Amniotic stem cell (primary cell): Measurements from ENCODE around the gene FLOT1.
"Not testable (repeated sequence)": the region's sequence is repeated elsewhere in the genome, so short reads cannot be mapped to it uniquely, and the experiment has no call there.

ENCODE experiments used
- DNase-seq: peaks from one replicate; lab custom pipeline; 2025; lab: John Stamatoyannopoulos, UW

FLOT1 gene

GRCh38 chr6:30747300-30747687 lies 4.8 kb upstream of the FLOT1 start:
- DNase-seq, result no peak

GRCh38 chr6:30744054-30744805 lies 1.7 kb upstream of the FLOT1 start, which contains the start of gene IER3:
TSS of gene IER3 (minus strand) at chr6:30744547. CDS start at chr6:30744518, 29 bp downstream.
- no peak for DNase-seq

DNA sequence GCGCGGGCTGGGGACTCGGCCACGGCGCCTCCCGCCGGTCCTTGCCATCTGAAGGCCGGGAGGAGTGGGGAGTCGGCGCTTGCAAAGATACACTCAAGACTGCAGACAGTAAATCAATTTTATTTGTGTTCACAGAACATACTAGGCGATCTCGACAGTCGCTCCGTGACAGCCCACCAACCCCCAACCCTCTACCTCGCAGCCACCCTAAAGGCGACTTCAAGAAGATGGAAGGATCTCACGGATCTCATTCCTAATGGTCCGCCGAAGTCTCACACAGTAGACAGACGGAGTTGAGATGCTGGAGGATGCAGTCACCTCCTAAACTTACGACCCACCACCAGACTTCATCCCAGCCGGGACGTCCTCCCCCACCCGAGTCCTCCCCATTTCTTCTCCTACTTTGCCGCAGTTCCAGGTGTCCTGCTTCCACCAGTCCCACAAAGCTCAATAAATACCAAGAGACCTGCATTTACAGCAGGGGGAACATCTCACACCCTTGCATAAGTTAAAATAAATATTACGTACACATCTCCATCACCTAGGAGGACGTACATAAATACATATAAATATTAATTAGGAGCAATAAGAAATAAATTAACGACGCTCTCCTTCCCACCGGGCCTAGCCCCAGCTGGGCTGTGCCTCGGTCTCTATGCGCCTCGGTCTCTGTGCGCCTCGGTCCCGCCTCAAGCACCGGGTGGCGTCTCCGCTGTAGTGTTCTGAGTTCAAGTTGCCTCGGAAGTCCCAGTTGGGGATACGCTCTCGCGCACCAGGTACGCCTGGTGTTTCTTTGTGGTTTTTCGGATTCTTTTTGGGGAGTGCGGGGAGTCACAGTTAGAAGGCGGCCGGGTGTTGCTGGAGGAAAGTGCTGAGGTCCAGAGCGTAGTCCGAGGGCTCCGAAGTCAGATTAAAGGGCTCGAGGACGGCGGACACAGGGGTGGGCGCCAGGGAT lies 889 bp upstream of the FLOT1 start:
- no peak for DNase-seq

- no peak for DNase-seq
Observed at GRCh38 chr6:30741789-30742315, 635 bp downstream of the FLOT1 start.

DNA sequence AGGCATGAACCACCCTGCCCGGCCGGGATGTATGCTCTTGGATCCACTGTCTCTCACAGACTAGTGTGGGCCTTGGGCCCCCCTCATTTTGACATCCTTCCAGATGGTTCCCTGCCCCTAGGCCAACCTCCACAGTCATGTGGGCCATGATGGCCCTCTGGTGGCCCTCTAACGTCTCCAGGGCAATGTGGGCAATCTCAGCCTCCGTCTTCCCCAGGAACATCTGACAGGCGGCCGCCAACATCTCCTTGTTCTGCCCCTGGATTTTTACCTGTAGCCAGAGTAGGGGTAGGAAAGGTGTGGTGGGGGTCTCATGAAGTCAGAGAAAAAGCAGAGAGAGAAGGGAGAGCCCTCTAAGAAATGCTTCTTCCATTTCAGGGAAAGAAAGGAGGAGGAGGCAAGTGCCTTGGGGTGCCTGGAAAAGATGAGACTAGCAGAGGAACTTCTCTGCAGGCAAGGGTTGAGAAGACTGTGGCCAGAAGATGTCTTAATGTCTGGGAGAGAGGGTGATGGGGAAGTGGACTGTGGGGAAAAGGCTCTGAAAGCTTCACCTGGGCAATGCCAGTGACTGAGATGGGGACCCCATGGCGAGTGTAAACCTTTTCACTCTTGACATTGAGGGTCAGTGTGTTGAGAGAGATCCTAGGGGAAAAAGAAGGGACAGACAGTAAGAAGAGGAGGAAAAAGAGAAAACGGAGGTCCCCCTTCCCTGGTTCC lies 1.3 kb downstream of the FLOT1 start:
- no peak for DNase-seq

GRCh38 chr6:30740540-30740870 lies 2.0 kb downstream of the FLOT1 start:
- DNase-seq, result no peak

GRCh38 chr6:30738532-30738931 lies 4.0 kb downstream of the FLOT1 start:
- no peak for DNase-seq

DNA sequence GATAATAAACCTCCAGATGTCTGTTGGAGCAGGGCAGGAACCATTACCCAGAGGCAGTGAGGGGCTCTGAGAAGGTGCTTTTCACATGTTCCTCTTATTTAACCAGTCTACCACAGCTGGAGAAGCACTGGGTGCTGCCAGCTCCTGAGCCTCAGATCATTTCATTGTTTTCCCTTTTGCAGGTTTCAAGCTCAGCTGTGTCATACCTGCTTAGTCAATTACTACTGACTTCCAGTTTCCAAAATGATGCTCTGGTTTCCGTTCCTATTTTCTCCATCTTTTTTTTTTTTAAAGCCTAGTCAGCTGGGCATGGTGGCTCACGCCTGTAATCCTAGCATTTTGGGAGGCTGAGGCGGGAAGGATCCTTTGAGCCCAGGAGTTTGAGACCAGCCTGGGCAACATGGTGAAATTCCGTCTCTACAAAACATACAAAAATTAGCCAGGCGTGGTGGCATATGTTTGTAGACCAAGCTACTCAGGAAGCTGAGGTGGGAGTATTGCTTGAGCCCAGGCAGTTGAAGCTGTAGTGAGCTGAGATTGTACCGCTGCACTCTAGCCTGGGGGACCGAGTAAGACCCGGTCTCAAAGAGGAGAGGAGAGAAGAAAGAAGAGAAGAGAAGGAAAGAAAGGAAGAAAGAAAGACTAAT lies 6.7 kb downstream of the FLOT1 start:
- DNase-seq, result no peak

- DNase-seq, result no peak
Observed at GRCh38 chr6:30732237-30732943, 10.1 kb downstream of the FLOT1 start.

GRCh38 chr6:30730601-30731435 lies 11.7 kb downstream of the FLOT1 start:
- no peak for DNase-seq

- DNase-seq, result no peak
Observed at GRCh38 chr6:30727920-30728553, 14.4 kb downstream of the FLOT1 start.

GRCh38 chr6:30726506-30727413 lies 15.7 kb downstream of the FLOT1 start:
- DNase-seq, result no peak

DNA sequence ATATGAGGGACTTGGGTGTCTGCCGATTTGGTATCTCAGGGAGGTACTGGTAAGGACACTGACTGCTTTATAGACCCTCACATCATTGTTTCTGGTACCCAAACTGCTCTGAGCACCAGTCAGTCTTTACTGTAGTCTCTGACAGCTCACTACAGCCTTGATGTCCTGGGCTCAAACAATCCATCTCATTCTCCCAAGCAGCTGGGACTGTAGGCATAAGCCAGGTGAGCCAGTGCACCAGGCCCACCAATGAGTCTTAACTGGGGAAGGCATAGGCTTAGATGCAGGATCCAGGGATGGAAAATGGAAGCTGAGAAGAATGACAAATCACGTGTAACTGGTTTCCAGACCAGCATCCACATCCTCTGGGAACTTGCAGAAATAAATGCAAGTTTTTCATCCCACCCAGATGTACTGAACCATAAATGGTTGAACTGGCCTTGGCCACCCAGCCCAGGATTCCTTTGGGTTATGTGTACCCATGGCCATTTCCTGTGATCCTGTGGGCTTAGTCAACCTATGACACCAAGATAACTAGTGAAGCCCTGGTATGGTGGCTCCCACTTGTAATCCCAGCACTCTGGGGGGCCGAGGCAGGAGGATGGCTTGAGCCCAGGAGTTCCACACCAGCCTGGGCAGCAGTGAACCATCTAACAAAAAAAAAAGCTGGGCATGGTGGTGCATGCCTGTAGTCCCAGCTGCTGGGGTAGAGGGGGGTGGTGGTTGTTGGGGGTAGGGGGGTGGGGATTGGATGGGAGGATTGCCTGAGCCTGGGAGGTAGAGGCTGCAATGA lies 16.6 kb downstream of the FLOT1 start:
- no peak for DNase-seq

- DNase-seq, result no peak
Observed at GRCh38 chr6:30724906-30725667, 17.4 kb downstream of the FLOT1 start.

GRCh38 chr6:30723843-30724741 lies 18.4 kb downstream of the FLOT1 start:
- DNase-seq, result not testable (repeated sequence)
